ENCODE results near the gene ELOVL3.

Gene ELOVL3

GRCh38 chr10:102200751-102201640, 25.1 kb upstream of the ELOVL3 start:
- TF ChIP-seq CTCF (IDR thresholded peaks at IDR 0.05; ENCODE audit: insufficient read depth, low read length) (no peak), REST (IDR thresholded peaks at IDR 0.05; ENCODE audit: insufficient replicate concordance, low read depth) (no peak), SPI1 (IDR thresholded peaks at IDR 0.05; ENCODE audit: borderline replicate concordance, low read depth) (no peak), GABPA (IDR thresholded peaks at IDR 0.05; ENCODE audit: low read depth) (no peak), POLR2AphosphoS5 (IDR thresholded peaks at IDR 0.05; ENCODE audit: low read depth) (no peak)
- H3K27me3 ChIP-seq (ENCODE audit: insufficient read depth, poor library complexity, severe bottlenecking) = no peaks in the 10 kb centered on the region
- no peak overlapping the region for H3K27ac ChIP-seq (replicated peaks)
- no peak overlapping the region for H3K4me3 ChIP-seq (replicated peaks; ENCODE audit: insufficient read depth, low read length)
- DNase-seq (ENCODE audit: low read depth in 1 of 2, low spot score in 1 of 2) = peak in 1 of 2 experiments; percentile 16

GRCh38 chr10:102202386-102202785, 23.7 kb upstream of the ELOVL3 start:
- TF ChIP-seq POLR2AphosphoS5 (IDR thresholded peaks at IDR 0.05; ENCODE audit: low read depth) (no peak), CTCF (IDR thresholded peaks at IDR 0.05; ENCODE audit: insufficient read depth, low read length) (no peak), REST (IDR thresholded peaks at IDR 0.05; ENCODE audit: insufficient replicate concordance, low read depth) (no peak), SPI1 (IDR thresholded peaks at IDR 0.05; ENCODE audit: borderline replicate concordance, low read depth) (no peak), GABPA (IDR thresholded peaks at IDR 0.05; ENCODE audit: low read depth) (no peak)

GRCh38 chr10:102208311-102209035, 17.6 kb upstream of the ELOVL3 start:
- Histone ChIP-seq H3K27ac (replicated peaks) (no peak overlapping the region), H3K4me3 (replicated peaks; ENCODE audit: insufficient read depth, low read length) (no peak overlapping the region), H3K27me3 (ENCODE audit: insufficient read depth, poor library complexity, severe bottlenecking) (no peaks in the 10 kb centered on the region)
- TF ChIP-seq SPI1 (IDR thresholded peaks at IDR 0.05; ENCODE audit: borderline replicate concordance, low read depth) = no peak
- no peak for TF ChIP-seq GABPA (IDR thresholded peaks at IDR 0.05; ENCODE audit: low read depth)
- TF ChIP-seq CTCF (IDR thresholded peaks at IDR 0.05; ENCODE audit: insufficient read depth, low read length) = no peak
- TF ChIP-seq REST (IDR thresholded peaks at IDR 0.05; ENCODE audit: insufficient replicate concordance, low read depth) = no peak
- TF ChIP-seq POLR2AphosphoS5 (IDR thresholded peaks at IDR 0.05; ENCODE audit: low read depth) = no peak
- no peak for DNase-seq (ENCODE audit: low read depth in 1 of 2, low spot score in 1 of 2)

More at GRCh38 chr10:102202386-102202785, 23.7 kb upstream of the ELOVL3 start:
- DNase-seq (ENCODE audit: low read depth in 1 of 2, low spot score in 1 of 2) = no peak
- no peaks in the 10 kb centered on the region for H3K27me3 ChIP-seq (ENCODE audit: insufficient read depth, poor library complexity, severe bottlenecking)
- no peak overlapping the region for H3K27ac ChIP-seq (replicated peaks)
- H3K4me3 ChIP-seq (replicated peaks; ENCODE audit: insufficient read depth, low read length) = no peak overlapping the region
